Hematopoietic multipotent progenitor cell (in vitro differentiated cells): ENCODE measurements around the gene GPSM1. TPM values are rescaled to one million over a fixed set of nuclear protein-coding genes. Genes with fewer than 3 reads are reported as not detected.
A peak's percentile ranks its signal among the peaks of the same experiment; 100 is the strongest.

Source experiments
- DNase-seq, 3 donors: peaks; one replicate each; pipeline ENCODE4 v3.0.0-alpha.2; 2011 to 2015; ENCODE audit warnings: low read depth in 2 of 3, low spot score in 2 of 3
- total RNA-seq: library from RNA; depleted of rRNA; stranded (reverse); fragments of >200 nt; gene quantifications from one replicate; pipeline ENCODE4 v1.2.3, GENCODE V29; 2012

GPSM1 gene
- total RNA-seq, 1 donor, result 85.6 TPM

DNA sequence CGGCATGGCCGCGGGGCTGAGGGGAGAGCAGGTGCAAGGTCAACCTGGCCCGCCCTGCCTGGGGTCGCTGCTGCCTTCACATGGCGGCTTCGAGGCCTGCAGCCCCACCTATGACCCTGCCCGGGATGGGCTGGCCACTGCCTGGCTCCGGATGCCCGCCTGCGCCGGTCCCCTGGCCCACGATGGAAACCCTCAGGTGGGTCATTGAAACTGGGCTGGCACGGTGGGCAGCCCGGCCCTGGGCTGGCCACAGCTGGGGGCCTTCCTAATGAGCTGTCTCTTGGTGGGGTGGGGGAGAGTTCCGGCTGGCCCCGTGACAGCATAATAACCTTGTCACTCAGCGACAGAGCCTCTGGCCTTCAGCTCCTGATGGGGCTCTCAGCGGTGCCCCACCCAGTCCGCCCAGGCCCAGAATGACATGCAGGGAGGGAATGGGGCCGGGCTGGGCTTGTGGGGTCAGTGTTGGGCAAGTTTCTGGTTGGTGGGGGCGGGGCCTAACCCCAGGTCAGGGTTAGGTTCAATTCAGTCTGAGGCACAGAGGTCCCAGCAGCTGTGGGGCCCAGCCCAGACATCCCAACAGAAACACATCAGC lies 23.4 kb upstream of the GPSM1 start, which contains the start of gene CCDC187:
Gene CCDC187 (minus strand): TSS at position 270 of the 592 bp plus-strand sequence. CDS start 264 bp downstream, at position 6.
- no peak for DNase-seq

DNA sequence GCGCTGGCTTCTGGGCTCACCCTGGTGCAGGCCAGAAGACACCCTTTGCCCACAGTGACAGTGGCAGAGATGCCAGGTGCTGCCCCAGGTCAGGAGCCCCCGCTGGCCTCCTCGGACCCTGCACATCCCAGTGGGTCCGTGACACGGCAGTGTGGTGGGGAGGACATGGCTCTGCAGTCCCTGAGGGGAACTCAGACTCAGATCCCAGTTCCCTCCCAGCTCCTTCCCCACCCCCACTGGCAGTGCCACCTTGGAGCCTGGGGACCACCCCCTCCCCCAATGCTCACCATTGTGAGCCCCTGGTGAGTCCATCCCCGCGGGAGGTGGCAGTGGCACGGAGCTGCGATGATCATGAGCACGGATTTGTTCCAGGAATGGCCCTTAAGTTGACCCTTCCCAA lies 22.9 kb upstream of the GPSM1 start:
- no peak for DNase-seq

DNA sequence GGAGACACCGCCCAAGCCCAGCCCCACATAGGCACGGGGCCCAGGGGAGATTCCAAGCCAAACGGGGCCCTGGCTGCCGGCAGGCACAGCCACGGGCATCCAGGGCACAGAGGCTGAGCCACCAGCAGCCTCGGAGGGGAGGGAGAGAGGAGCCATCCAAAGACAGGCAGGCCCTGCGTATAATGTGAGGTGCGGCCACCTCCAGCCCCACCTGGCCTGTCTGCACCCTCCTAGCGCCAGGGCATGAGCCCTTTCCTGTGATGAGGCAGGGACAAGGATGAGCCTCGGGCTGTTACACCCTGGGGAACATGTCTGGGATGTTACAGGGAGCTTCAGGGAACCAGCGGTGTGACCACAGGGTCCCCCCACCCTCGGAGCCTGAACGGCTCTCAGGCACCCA lies 22.4 kb upstream of the GPSM1 start:
- DNase-seq, result no peak

DNA sequence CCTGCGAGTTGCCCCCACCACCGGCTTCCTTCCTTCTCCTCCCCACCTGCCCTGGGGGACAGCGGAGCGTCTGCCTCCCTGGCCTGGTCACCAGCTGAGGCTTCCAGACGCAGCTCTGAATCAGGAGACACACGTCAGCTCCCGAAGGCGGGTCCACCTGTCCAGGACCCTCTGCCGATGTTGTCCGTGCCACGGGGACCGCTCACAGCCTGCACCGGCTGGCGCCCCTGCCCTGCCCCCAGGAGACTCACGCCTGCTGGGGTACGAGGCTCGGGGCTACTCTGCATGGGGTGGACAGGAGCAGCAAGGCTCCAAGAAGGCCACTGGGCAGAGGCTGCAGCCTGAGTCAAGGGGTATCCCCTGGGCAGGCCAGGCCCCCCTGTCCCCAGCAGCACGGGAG lies 21.5 kb upstream of the GPSM1 start:
- DNase-seq, result no peak

DNA sequence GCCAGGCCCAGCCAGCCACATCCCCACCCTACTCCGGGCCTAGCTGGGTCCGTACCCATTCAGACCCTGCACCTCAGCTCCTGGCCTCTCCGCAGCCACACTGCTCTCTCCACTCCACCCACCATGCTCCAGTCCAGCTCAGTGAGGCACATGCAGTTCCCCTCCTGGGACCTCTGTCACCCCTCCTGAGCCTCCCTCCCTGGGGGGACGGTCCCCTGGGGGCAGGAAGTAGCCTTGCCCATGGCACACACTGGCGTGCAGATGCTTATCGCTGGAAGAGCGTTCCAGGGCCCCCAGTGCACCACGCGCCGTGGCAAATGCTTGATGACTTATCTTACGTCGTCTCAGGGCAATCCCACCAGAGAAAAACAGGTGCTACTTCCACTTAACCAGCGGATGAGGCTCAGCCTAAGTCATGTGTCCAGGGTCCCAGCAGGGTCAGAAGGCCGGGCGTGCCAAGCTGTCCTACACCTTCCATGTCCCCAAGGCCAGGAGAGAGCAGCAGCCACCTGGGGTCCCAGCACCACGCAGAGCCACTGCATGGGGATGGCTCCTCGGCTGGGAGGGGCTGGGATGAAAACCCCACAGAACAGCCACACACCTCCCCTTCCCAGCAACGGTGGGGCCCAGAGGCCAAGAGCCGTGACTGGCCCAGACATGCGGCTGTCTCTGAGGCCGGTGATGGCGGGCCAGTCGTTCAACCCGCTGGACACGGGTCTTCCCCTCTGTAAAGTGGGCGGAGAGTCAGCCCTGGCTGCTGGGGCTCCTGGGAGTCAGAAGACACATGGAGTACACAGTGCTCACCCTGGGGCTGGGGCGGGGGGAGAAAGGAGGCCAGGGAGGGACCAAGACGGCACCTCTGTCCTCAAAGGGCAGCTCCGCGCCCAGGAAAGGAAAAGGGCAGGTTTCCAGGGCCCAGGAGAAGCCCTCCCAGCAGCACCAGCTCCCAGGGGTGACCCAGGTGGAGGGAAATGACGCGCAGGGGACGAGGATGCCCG lies 20.8 kb upstream of the GPSM1 start:
- peak in 2 of 3 donors; percentile 88 to 92 for DNase-seq

DNA sequence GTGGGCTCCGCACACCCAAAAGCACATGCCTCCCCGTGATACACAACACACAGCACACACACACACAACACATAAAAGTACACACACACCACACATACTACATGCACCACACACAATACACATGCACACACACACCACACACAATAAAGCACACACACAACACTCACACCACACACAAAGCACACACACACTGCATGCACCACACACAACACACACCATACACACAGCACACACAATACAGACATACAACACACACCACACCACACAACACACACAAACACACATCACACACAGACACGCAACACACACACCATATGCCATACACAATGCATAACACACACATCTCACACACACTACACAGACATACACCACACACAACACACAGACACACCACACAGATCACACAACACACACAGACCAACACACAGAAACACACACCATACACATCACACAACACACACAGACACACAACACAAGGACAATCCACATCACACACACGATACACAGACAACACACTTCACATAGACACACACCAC lies 20.1 kb upstream of the GPSM1 start:
- peak in 1 of 3 donors; percentile 26 for DNase-seq

DNA sequence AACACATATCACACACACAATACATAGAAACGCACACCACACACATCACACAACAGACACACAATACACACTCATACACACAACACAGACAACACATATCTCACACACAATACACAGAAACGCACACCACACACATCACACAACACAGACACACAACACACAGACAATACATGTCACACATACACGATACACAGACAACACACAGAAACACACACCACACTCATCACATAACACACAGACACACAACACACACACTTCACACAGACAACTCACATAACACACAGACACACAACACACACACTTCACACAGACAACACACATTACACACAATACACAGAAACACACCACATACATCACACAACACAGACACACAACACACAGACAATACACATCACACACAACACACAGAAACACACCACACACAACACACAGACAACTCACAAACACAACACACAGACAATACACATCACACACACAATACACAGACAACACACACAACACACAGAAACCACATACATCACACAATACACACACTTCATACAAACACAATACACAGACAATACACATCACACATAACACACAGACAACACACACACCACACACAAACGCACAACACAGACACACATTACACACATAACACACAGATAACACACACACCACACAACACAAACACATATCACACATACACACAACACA lies 19.2 kb upstream of the GPSM1 start:
- peak in 1 of 3 donors; percentile 31 for DNase-seq

DNA sequence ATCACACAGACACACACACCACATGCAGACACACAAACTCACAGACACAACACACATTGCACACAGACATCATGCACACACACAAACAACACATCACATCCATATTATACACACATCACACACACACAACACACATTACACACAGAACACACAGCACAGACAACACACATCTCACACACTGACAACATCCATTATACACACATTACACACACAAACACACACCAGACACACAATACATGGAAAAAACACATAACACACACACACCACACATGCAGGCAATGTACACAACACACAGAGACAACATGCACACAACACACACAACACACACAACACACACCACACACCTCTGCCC lies 18.7 kb upstream of the GPSM1 start:
- DNase-seq, result no peak

DNA sequence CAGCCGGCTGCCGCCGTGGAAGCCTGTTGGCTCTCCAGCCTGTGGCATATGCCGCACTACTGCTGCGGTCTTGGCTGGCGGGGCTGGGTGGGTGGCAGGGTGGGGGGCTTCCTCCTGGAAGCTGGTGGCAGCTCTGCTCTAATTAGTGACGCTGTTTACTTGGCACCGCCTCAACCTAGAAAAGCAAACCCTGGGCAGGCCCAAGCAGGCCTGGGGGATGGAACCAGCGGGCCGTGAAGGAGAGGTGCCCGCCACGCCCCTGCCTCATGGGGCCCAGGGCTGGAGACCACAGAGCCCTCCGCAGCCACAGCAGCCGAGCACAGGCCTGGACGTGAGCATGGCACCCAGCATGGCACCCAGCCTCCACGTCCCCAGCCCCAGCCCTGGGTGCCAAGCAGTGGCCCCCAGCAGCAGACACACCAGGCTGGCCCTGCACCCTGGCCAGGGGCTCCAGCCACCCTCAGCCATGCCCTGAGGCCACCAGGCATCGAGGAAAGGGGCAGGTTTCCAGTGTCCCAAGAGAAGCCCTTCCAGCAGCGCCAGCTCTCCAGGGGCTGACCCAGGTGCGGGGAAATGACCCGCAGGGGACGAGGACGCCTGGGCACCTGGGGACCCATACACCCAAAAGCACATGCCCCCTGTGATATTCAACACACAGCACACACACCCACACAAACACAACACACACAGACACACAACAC lies 18.1 kb upstream of the GPSM1 start:
- peak in 2 of 3 donors; percentile 85 to 96 for DNase-seq

DNA sequence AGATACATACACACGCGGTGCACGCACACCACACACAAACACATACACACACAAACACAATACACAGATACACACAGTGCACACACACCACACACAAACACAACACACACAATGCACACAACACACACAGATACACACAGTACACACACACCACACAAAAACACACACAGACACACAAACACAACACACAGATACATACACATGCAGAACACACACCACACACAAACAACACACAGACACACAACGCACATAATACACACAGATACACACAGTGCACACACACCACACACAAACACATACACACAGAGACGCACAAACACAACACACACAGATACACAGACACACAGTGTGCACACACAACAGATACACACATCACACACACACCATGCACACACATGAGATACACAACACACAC lies 17.5 kb upstream of the GPSM1 start:
- peak in 1 of 3 donors; percentile 21 for DNase-seq

DNA sequence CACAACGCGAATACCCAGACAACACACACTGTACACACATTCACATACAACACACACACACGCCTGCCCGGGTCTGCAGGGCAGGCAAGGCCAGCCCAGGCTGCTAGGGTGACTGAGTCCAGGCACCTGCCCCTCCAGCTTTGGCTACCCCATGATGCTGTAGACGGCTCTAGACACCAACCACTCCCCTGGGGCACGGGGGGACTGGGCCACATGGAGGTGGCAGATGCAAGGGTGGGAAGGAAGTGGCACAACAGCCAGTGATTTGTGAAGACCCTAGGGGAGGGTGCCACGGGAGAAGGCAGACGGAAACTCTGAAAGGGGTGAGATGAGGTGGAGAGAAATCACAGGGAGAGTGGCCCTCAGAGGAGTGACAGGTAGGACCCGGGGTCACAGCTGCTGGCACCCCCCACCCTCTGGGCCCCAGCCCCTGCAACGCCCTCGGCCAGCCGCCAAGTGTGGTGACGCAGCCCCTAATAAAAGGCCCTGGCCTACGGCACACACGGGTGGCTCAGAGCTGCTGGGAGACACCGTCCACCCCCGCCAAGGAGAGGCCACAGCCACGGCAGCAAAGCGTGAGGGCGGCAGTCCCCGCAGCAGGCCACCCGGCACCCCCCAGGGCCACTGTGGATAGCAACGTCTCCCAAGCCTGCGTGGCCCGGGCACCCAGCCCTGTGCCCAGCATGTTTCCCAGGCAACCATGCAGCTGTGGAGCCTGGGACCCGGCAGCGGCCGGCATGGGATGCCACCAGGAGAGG lies 16.9 kb upstream of the GPSM1 start:
- peak in 2 of 3 donors; percentile 60 to 82 for DNase-seq

DNA sequence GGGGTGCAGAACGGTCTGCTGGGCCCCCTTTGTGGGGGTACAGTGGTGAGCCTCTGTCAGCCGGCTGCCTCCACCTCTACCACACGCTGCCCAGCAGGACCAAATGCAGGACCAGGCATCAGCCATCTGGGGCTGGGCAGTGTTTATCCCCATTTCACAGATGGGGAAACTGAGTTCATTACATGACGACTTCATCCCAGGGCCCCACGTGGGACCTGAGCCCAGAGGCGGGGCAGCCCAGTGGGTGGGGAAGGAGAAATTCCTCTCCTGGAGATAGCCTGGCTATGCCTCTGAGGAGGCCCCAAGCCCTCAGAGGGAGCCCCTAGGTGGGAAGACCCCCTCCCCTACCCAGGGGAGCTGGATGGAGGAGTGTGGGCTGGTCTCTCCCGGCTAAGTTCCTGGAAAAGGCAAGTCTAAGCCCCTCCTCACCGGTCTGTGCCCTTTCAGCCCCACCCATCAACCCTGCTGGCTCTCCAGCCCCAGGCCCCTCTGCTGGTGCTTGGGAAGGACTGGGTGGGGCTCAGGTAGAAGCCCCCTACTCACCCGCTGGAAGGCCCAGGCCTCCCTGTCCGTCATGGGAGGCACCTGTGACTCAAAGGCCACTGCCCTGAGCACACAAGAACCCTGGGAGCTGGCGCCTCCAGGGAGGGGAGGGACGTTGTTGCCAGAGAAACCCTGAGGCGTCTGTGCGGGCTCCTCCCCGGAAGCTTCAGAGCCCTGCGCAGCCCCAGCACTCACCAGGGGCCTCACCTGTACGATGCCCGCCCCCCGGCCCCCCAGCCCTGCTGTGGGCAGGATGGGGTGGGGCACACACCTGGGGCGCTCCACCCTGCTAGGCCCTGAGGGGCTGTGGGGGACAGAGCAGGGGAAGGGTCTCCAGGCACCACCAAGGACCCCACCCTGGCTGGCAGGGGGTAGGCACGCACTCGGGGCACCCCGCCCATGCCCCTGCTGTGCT lies 16.0 kb upstream of the GPSM1 start:
- DNase-seq, result no peak

DNA sequence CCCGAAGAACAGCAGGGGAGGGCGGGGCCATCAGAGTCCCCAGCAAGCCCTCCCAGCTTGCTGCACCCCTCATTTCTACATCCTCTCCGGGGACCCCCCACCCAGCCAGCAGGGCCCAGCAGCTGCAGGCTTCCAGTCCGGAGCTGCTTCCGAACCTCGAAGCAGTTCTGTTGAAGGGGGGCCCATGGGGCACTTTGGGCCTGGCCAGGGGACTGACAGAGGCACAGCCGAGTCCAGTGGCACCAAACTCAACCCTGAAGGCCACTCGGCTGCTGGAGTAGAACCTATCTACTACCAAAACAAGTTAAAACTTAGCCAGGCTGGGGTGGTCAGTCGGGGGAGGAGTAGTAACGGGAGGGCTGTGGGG lies 15.3 kb upstream of the GPSM1 start:
- DNase-seq, result no peak

DNA sequence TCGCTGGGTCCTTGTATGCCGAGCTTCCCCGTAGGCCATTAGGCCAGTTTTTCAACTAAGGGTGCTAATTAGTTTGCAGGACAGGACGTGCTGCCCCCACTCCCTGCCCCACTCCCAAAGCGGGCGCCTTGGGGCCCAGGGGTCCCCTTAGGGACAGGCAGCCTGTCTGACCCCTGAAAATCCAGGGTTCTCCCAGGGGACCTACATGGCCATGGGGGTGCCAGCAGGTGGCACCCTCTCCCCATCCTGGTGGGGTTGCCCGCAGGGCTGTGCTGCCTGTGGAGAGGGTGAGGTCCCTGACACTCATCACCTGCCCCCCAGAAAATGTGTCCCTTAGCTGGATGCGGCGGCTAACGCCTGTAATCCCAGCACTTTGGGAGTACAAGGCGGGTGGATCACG lies 14.9 kb upstream of the GPSM1 start:
- DNase-seq, result peak in 2 of 3 donors; percentile 64 to 81

DNA sequence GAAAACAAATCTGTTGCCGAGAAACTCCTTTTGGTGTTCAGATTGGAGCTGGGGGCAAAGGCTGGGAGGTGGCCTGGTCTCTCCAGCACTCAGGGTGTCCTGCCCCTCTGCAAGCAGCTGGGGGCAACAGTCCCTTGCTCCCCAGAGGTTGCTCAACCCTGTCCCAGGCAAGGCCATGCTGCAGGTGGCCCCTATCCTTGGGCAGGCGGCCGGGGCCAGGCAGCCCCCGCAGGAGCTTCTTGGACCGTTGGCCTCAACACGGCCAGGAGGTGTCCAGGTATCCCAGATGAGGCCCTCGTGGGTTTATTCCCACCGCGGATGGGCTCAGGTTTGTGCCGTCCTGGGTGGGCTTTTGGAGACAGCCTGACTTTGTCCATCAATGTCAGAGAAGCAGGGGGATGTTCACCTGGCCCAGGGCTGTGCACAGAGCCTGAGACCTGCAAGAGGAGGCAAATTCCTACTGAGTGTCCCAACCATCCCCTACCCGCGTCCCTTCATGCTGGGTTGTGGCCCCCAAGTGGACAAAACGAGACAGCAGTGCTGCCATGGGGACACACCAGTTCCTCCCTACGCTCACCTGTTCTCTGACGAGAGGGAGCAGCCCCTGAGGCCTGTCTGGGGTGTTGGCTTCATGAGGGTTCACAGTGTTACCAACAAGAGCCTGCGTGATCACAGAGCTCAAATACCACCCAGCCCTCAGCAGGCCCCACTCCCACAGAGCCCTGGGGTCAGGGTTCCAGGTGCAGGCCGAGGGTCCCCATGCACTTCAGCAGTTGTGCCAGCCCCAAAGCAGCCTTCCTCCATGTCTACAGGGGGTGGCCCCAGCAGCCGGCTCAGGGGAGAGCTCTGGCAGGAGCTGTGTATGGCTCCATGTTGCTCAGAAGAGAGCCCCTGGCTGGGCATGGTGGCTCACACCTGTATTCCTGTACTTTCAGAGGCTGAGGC lies 14.0 kb upstream of the GPSM1 start:
- no peak for DNase-seq

DNA sequence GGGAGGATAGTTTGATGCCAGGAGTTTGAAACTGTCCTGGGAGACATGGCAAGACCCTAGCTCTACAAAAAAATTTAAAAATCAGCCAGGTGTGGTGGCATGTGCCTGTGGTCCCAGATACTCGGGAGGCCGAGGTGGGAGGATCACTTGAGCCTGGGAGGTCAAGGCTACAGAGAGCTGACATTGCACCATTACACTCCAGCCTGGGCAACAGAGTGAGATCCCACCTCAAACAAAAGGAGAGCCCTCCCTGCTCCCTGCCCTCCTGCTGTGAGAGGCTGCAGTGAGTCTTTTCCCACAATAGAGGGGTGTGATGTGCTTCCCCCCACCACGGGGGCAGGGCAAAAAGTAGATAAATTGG lies 13.3 kb upstream of the GPSM1 start:
- no peak for DNase-seq

DNA sequence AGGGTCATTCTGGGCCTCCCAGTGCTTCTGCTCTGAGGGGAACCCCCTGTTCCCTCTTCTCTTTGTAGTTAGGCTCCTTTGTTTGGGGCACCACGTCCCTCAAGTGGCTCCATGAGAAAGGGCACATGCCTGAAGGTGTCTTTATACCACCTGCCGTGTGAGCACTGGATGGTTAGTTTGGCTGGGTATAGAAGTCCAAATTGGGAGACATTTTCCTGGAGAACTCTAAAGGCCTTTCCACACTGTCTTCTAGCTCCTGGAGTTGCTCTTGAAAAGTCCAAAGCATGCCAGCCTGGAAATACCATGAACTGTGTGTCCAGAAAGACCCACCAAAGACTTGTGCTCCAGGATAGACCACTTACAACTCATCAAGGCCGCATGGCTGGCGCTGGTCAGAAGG lies 12.4 kb upstream of the GPSM1 start:
- no peak for DNase-seq
